HL-60 (cell line): ENCODE data around the gene RETREG2.

Experiments
- DNase-seq, 2 experiments: peaks; one replicate each; pipeline ENCODE4 v3.0.0-alpha.2; 2010 to 2020; ENCODE audit warnings: low read depth in 1 of 2, low spot score in 1 of 2
- H3K27ac ChIP-seq: fragments of 250-450 bp; sonication (Bioruptor Pico); replicated peaks from 2 replicates; pipeline ENCODE4 v1.5.1; 2020; ENCODE audit warnings: mild to moderate bottlenecking, moderate library complexity
- H3K27me3 ChIP-seq: fragments of 250-450 bp; sonication (Bioruptor Pico); 2 replicates; pipeline ENCODE4 v1.5.1; 2021; ENCODE audit warnings: mild to moderate bottlenecking, moderate library complexity; ENCODE audit not compliant: insufficient read depth, poor library complexity, severe bottlenecking
- H3K4me3 ChIP-seq: replicated peaks from 2 replicates; pipeline ENCODE4 v1.5.1; 2011; ENCODE audit warnings: mild to moderate bottlenecking, control low read depth, low read length; ENCODE audit not compliant: insufficient read depth
- GABPA ChIP-seq: IDR thresholded peaks from 2 replicates; pipeline ENCODE4 v1.6.1; 2012; ENCODE audit warnings: low read depth
- POLR2AphosphoS5 ChIP-seq: IDR thresholded peaks from 2 replicates; pipeline ENCODE4 v1.6.1; 2012; ENCODE audit warnings: low read depth
- SPI1 ChIP-seq: IDR thresholded peaks from 2 replicates; pipeline ENCODE4 v1.6.1; 2012; ENCODE audit warnings: low read depth, mild to moderate bottlenecking, borderline replicate concordance
- TF ChIP-seq, protein P1 (sequence below): IDR thresholded peaks from 2 replicates; pipeline ENCODE4 v1.6.1; 2012; ENCODE audit warnings: low read depth; ENCODE audit not compliant: insufficient replicate concordance
- TF ChIP-seq, protein P2 (sequence below): IDR thresholded peaks from one replicate; pipeline ENCODE4 v1.5.1; 2011; ENCODE audit warnings: low read length, control low read depth, inconsistent platforms; ENCODE audit not compliant: insufficient read depth

Gene RETREG2

DNA sequence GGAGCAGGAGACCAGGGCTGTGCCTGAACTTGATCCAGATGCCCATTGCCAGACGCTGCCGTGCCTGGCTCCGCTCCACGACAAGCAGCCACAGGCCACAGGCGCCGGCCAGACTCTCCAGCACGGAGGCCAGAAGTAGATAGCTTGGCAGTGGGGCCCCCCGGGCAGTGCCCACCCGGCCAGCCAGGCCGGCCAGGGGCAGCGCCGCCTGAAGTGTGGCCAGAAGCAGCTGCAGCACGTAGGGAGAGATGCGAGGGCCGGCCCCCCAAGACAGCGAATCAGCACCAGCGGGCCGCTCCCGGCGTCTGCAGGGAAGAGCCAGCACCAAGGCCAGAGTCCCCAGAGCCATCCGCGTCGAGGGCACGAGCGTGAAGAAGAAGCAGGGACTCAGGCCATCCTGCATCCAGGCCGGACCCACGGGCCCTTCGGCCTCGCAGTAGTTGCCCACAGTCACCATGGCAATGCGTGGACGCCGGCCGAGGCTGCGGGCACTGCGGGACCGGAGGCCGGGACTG lies 40.2 kb downstream of the RETREG2 start:
- no peak overlapping the region for H3K27ac ChIP-seq
- TF ChIP-seq, protein P1, sequence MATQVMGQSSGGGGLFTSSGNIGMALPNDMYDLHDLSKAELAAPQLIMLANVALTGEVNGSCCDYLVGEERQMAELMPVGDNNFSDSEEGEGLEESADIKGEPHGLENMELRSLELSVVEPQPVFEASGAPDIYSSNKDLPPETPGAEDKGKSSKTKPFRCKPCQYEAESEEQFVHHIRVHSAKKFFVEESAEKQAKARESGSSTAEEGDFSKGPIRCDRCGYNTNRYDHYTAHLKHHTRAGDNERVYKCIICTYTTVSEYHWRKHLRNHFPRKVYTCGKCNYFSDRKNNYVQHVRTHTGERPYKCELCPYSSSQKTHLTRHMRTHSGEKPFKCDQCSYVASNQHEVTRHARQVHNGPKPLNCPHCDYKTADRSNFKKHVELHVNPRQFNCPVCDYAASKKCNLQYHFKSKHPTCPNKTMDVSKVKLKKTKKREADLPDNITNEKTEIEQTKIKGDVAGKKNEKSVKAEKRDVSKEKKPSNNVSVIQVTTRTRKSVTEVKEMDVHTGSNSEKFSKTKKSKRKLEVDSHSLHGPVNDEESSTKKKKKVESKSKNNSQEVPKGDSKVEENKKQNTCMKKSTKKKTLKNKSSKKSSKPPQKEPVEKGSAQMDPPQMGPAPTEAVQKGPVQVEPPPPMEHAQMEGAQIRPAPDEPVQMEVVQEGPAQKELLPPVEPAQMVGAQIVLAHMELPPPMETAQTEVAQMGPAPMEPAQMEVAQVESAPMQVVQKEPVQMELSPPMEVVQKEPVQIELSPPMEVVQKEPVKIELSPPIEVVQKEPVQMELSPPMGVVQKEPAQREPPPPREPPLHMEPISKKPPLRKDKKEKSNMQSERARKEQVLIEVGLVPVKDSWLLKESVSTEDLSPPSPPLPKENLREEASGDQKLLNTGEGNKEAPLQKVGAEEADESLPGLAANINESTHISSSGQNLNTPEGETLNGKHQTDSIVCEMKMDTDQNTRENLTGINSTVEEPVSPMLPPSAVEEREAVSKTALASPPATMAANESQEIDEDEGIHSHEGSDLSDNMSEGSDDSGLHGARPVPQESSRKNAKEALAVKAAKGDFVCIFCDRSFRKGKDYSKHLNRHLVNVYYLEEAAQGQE, result peak; percentile 86
- no peak for TF ChIP-seq GABPA
- TF ChIP-seq, protein P2, sequence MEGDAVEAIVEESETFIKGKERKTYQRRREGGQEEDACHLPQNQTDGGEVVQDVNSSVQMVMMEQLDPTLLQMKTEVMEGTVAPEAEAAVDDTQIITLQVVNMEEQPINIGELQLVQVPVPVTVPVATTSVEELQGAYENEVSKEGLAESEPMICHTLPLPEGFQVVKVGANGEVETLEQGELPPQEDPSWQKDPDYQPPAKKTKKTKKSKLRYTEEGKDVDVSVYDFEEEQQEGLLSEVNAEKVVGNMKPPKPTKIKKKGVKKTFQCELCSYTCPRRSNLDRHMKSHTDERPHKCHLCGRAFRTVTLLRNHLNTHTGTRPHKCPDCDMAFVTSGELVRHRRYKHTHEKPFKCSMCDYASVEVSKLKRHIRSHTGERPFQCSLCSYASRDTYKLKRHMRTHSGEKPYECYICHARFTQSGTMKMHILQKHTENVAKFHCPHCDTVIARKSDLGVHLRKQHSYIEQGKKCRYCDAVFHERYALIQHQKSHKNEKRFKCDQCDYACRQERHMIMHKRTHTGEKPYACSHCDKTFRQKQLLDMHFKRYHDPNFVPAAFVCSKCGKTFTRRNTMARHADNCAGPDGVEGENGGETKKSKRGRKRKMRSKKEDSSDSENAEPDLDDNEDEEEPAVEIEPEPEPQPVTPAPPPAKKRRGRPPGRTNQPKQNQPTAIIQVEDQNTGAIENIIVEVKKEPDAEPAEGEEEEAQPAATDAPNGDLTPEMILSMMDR, result no peak

DNA sequence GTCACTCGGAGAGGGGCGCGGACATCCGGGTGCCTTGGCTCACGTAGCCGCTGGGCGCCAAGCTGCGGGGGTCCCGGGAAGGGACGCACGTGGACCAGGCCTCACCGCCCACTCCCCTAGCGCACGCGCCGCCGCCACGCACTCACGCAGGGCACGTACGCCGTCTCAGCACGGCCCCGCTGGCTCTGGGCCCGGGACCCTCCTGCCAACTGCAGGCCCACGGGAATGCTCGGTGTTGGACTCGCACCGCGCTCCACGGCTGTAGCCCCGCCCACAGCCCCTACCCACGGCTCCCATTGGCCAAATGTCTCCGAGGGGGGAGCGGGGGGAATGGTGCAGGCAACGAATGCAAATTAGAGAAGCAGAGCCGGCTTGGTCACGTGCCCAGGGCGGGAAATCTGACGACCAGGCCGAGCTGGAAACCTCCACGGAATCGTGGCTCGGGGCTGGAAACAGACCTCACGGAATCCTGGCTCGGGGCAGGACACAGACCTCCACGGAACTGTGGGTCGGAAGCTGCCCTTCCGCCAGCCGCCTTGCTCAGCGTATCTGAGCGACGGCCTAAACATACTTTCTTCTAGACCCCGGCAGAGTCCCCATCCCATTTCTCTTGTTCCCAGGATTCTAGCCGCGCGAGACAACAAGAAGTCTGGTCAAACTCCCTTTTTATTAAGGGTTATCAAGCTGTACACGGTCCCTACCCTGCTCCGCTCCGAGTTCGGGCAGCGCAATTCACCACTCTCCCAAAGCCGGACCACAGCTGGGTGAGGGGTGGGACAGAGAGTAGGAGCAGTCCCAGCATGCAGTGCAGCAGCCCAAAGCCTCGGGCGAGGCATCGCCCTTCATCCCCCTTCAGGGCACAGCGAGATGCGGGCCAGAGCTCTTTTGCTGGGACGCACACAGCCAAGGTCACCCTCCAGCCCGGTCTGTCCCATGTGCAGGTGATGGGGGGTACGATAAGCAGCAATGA lies 40.9 kb downstream of the RETREG2 start, which contains the start of gene ABCB6:
Gene ABCB6 (minus strand): TSS at position 227 of the 970 bp plus-strand sequence. CDS start 285 bp downstream, outside the sequence.
- Histone ChIP-seq H3K27ac (no peak within 1 kb of the TSS), H3K4me3 (no peak within 1 kb of the TSS), H3K27me3 (peaks cover 2% of the 10 kb centered on the region)
- DNase-seq, result no peak
- TF ChIP-seq, protein P1, result no peak
- TF ChIP-seq POLR2AphosphoS5 (no peak), SPI1 (no peak), GABPA (no peak)
- TF ChIP-seq, protein P2, result no peak

More for the DNA sequence above, 40.2 kb downstream of the RETREG2 start:
- no peak overlapping the region for H3K4me3 ChIP-seq
- H3K27me3 ChIP-seq, result peaks cover 2% of the 10 kb centered on the region
- DNase-seq, result no peak

DNA sequence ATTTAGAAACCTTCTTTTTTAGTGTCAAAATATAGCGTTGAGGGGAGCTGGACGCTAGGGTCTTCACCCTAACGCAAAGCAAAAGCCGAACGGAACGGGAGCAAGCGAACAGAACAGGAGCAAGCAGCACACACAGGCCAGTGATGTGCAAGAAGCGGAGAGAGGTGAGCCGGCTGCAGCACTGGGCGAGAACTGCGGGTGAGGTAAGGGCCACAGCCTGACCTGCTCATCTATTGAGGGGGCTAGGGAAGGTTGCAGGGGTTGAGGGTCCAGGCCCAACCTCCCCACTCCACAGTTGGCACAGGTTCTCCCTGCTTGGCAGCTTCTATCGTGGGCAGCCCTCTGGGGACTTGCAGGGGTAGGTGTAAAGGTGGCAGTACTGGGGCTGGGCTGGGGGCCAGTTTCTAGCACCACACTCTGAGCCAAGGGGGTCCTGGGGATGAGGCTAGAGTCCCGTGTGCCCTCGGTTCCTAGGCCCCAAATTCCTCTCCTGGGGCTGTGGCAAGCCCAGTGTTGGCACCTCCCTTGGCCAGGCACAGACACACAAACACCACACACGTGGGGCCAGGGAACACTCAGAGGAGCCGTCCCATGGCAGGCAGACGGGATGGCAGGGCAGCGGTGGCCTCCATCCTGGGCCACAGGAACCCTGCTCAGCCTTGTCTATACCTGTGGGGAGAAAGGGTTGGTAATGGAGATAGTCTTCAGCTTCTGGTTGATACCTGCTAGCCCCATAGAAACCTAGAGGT lies 41.9 kb downstream of the RETREG2 start:
- H3K27ac ChIP-seq, result no peak overlapping the region
- H3K4me3 ChIP-seq, result no peak overlapping the region
- H3K27me3 ChIP-seq, result peaks cover 2% of the 10 kb centered on the region
- TF ChIP-seq POLR2AphosphoS5, result no peak
- no peak for TF ChIP-seq GABPA
- TF ChIP-seq, protein P1, result no peak
- TF ChIP-seq SPI1, result no peak
- TF ChIP-seq, protein P2, result no peak
- DNase-seq, result no peak
